ENCODE measurements around the gene MRTFA.

DNA sequence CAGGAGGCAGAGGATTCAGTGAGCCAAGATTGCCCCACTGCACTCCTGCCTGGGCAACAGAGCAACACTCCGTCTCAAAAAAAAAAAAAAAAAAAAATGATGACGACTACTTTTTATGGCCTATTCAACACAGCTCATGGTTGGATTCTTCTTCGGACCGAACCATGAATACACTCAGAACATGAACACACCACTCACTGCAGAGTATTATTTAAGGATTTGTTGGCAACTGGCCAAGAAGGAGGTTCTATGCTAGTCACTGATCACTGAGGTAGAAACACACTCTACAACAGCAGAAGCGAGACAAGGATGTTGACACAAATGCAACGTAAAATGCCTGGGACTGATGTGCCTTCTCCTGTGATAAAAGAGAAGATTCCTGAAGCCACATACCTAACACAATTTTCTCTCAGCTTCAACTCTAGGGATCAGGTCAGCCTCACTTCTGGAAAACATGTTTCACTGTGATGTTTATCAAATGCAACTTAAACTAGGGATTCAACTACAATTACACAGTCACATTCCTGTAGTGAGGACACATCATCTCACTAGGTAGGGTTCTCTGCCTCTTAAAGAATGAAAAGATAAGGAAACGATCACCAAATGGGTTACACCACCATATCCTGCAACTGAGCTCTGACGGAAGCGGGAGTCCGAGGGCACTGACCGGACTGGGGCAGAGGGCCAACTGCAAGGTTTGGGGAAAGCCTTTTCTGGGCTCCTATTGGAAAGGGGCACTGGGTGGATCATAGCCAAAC is 183.6 kb downstream of the MRTFA start:
- TF ChIP-seq, protein P1, sequence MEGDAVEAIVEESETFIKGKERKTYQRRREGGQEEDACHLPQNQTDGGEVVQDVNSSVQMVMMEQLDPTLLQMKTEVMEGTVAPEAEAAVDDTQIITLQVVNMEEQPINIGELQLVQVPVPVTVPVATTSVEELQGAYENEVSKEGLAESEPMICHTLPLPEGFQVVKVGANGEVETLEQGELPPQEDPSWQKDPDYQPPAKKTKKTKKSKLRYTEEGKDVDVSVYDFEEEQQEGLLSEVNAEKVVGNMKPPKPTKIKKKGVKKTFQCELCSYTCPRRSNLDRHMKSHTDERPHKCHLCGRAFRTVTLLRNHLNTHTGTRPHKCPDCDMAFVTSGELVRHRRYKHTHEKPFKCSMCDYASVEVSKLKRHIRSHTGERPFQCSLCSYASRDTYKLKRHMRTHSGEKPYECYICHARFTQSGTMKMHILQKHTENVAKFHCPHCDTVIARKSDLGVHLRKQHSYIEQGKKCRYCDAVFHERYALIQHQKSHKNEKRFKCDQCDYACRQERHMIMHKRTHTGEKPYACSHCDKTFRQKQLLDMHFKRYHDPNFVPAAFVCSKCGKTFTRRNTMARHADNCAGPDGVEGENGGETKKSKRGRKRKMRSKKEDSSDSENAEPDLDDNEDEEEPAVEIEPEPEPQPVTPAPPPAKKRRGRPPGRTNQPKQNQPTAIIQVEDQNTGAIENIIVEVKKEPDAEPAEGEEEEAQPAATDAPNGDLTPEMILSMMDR (IDR thresholded peaks at IDR 0.05), result no peak
- no peak for TF ChIP-seq EP300 (IDR thresholded peaks at IDR 0.05)
